ENCODE results near the gene TM2D1.

Gene TM2D1

DNA sequence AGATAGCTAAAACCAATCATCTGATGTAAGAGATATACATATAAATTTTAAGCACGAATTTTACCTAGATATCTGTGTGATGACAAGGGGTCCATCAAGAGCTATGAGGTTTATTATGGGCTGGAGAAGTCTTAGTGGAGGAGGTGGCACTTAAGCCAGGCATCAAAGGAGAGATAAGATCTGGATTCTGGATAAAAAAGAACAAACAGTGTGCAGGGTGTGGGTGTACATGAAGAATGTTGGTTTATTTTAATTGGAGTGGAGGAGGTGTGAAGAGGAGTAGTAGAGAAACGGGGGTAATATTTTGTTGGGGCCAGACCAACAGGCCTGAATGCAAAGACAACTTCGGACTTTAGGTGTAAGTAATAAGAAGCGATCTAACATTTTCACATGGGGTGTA lies 80.6 kb downstream of the TM2D1 start:
- DNase-seq (ENCODE audit: low read depth): no peak

DNA sequence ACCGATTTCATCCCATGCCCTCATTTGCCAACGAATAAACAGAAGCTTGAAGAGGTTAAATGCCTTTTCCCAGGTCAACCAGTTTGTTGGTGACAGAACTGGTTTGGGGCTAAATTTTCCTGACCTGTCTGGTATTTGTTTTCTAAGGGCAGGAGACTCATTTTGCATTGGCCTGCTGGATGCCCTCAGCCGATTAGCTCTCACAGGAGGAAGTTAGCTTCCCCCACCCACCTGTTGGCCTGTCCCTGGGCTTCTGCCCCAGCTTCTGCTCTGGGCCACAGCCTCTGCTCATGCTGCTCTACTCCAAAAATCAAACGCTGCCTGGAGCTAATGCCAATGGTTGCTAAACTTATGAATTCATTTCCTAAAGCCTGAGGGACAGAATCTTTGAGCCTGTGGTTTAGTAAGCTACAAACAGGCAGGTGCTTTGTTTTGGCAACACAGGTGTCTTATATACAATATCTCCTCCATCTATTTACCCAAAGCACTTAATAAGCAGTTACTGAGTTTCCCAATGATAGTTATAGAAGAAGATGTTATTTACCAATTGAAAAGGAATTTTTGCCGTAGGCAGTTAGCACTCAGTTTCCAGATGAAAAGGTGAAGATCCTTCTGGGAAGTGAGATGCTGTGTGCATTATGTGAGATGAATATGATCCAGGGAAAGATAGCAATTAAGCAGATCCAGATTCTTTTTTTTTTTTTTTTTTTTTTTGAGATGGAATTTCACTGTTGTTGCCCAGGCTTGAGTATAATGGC lies 82.3 kb downstream of the TM2D1 start:
- DNase-seq (ENCODE audit: low read depth): no peak

DNA sequence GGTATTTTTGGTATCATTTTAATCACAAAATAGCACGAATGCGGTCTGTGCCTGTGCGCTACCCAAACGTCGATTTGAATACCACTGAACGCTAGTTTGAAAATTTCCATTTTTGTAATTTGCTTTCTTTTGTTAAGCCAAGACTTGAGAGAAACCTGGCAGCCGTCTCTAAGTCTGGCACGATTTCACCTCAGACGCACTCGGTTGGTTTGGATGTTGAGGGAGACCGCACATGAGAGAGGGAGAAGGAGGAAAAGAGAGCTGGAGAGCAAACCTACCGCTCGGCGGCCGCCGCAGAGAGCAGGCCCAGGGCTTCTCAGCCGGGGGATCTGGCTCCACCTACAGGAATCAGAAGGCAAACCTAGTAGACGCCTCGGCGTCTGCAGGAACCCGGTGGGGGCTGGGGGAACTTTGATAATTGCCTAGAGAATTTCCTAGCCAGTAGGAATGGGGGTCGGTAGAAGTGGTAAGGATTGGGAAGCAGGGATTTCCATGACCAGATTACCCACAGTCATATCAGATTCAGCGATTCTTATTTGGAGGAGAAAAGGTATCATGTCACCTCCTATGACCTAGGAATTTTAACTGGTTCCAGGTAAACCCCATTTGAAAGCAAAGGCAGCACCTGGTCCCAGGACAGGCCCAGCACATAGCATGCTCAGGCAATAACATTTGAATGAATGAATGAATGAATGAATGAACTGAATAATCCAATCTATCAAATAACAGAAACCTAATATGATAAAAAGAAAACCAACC lies 83.2 kb downstream of the TM2D1 start:
- peak; percentile 79 for DNase-seq (ENCODE audit: low read depth)

GRCh38 chr1:61640531-61641530 lies 84.1 kb downstream of the TM2D1 start:
- no peak for DNase-seq (ENCODE audit: low read depth)

- DNase-seq (ENCODE audit: low read depth): no peak
These were observed 85.2 kb downstream of the TM2D1 start for GRCh38 chr1:61639608-61640336.

DNA sequence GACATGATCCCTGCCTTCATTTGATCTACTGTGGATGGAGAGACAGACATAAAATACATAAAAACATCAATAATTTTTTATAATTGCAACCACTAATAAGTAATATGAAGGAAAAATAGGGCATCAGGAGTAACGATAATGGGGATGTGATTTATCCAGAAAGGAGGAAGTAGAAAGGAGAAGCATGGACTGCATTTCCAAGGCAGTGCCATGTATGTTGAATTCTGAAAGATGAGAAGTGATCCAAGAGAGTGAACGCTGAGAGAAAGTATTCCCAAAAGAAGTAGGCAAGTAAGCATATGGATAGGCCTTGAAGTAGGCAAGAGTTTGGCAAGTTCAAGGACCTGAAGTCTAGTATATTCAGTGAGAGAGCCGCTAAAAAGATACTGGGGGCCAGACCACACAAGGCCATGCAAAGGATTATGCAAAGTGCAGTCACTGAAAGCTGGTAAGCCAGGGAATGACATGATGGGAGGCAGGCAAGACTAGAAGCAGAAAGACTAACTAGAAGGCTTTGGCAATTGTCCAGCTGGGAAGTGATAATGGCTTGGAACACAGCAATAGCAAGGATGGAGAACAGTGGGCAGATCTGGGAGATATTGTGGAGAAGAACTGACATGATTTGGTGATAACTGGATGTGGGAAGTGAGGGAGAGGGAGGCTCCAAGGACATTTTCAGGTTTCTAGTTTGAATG lies 85.9 kb downstream of the TM2D1 start:
- DNase-seq (ENCODE audit: low read depth): no peak

GRCh38 chr1:61638296-61638695 lies 86.6 kb downstream of the TM2D1 start:
- peak; percentile 99 for DNase-seq (ENCODE audit: low read depth)

GRCh38 chr1:61637470-61637869 lies 87.5 kb downstream of the TM2D1 start:
- no peak for DNase-seq (ENCODE audit: low read depth)

DNA sequence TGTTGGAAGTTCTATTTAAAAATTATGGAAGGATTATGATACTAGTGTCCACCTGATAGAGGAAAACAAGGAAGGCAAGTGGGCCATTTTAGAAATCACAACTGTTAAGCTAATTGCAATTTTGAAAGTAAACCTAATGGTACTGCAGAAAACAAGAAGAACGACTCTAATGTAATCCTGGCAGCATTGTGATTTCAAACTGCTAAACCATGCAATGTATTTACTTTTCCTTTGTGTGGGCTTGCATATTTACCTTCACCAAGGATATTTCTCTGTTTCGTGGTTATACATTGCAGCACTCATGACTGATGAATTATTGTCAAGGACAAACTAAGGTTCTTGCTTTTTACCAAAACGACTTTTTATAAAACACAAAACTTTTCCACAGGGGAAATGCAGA lies 88.1 kb downstream of the TM2D1 start:
- DNase-seq (ENCODE audit: low read depth): no peak

- no peak for DNase-seq (ENCODE audit: low read depth)
These were observed 88.6 kb downstream of the TM2D1 start for GRCh38 chr1:61636376-61636775.

GRCh38 chr1:61635557-61635956 lies 89.4 kb downstream of the TM2D1 start:
- DNase-seq (ENCODE audit: low read depth): peak; percentile 12

DNA sequence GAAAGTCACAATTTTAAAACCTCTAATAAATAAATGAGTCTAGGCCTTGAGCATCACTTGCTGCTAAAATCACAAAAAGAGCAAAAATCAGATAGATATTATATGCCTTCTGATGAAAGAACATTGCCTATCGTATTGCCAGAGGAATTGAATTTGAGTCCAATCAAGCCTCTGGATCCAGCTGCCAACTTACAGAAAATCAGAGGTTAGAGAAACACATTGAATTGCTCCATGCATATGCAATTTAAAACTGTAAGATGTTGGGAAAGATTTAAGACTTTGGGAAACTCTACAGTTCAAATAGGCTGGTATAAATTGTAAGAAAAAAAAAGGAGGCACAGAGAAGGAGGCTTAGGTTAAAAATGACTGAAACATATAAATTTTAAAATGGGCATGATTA lies 93.5 kb downstream of the TM2D1 start:
- peak; percentile 79 for DNase-seq (ENCODE audit: low read depth)
